ENCODE measurements around the gene PCNX2.

Gene PCNX2

DNA sequence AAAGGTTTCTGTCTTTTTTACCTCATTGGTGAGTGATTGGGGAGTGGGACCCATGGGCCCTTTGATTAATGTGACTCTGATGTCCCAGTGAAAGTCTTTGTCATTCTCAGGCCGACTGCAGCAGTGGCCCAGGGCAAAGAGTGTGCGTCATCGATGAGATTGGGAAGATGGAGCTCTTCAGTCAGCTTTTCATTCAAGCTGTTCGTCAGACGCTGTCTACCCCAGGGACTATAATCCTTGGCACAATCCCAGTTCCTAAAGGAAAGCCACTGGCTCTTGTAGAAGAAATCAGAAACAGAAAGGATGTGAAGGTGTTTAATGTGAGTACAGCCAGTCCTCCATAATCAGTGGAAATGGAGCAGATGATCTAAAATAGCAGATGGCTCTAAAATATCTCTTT is 325.7 kb downstream of the PCNX2 start:
- TF ChIP-seq FOXM1 (IDR thresholded peaks at IDR 0.05; ENCODE audit: borderline replicate concordance, low read depth) = no peak
- TF ChIP-seq NFIC (IDR thresholded peaks at IDR 0.05) = no peak
- no peak for TF ChIP-seq TAF1 (IDR thresholded peaks at IDR 0.05; ENCODE audit: low read depth)
- no peak for TF ChIP-seq TCF12 (IDR thresholded peaks at IDR 0.05; ENCODE audit: low read depth)
- no peak for TF ChIP-seq CEBPB (IDR thresholded peaks at IDR 0.05)
- no peak for TF ChIP-seq YY1 (IDR thresholded peaks at IDR 0.05; ENCODE audit: low read depth)
- TF ChIP-seq, protein P1, sequence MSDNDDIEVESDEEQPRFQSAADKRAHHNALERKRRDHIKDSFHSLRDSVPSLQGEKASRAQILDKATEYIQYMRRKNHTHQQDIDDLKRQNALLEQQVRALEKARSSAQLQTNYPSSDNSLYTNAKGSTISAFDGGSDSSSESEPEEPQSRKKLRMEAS (IDR thresholded peaks at IDR 0.05) = no peak
- no peak for TF ChIP-seq EGR1 (IDR thresholded peaks at IDR 0.05)
- no peak for TF ChIP-seq CREB1 (IDR thresholded peaks at IDR 0.05; ENCODE audit: low read depth)
- TF ChIP-seq TEAD4 (IDR thresholded peaks at IDR 0.05) = no peak
- TF ChIP-seq EP300 (IDR thresholded peaks at IDR 0.05; ENCODE audit: borderline replicate concordance) = no peak
- no peak for TF ChIP-seq RAD21 (IDR thresholded peaks at IDR 0.05; ENCODE audit: low read depth)
- TF ChIP-seq ZBTB7A (IDR thresholded peaks at IDR 0.05; ENCODE audit: low read depth) = no peak

DNA sequence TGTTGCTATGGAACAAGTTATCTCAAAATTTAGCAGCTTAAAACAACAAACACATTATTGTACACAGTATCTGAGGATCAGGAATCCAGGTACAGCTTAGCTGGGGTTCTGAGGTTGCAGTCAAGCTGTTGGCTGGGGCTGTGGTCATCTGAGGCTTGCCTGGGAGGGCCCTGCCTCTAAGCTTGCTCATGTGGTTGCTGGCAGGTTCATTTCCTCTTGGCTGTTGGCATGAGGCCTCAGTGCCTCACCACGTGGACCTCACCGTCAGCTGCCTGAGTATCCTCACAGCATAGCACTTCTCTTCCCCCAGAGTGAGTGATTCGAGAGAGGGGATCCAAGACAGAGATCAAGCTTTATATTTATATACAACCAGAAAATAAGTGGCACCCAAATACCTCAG is 326.6 kb downstream of the PCNX2 start:
- TF ChIP-seq FOXM1 (IDR thresholded peaks at IDR 0.05; ENCODE audit: borderline replicate concordance, low read depth) = no peak
- TF ChIP-seq, protein P2, sequence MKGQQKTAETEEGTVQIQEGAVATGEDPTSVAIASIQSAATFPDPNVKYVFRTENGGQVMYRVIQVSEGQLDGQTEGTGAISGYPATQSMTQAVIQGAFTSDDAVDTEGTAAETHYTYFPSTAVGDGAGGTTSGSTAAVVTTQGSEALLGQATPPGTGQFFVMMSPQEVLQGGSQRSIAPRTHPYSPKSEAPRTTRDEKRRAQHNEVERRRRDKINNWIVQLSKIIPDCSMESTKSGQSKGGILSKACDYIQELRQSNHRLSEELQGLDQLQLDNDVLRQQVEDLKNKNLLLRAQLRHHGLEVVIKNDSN (IDR thresholded peaks at IDR 0.05) = no peak
- no peak for TF ChIP-seq EGR1 (IDR thresholded peaks at IDR 0.05)
- TF ChIP-seq, protein P1 (IDR thresholded peaks at IDR 0.05) = no peak
- TF ChIP-seq RAD21 (IDR thresholded peaks at IDR 0.05; ENCODE audit: low read depth) = no peak
- no peak for TF ChIP-seq NFIC (IDR thresholded peaks at IDR 0.05)
- no peak for TF ChIP-seq ZBTB7A (IDR thresholded peaks at IDR 0.05; ENCODE audit: low read depth)
- no peak for TF ChIP-seq CEBPB (IDR thresholded peaks at IDR 0.05)
- TF ChIP-seq TCF12 (IDR thresholded peaks at IDR 0.05; ENCODE audit: low read depth) = no peak
- no peak for TF ChIP-seq TEAD4 (IDR thresholded peaks at IDR 0.05)
- TF ChIP-seq EP300 (IDR thresholded peaks at IDR 0.05; ENCODE audit: borderline replicate concordance) = no peak
- TF ChIP-seq, protein P3, sequence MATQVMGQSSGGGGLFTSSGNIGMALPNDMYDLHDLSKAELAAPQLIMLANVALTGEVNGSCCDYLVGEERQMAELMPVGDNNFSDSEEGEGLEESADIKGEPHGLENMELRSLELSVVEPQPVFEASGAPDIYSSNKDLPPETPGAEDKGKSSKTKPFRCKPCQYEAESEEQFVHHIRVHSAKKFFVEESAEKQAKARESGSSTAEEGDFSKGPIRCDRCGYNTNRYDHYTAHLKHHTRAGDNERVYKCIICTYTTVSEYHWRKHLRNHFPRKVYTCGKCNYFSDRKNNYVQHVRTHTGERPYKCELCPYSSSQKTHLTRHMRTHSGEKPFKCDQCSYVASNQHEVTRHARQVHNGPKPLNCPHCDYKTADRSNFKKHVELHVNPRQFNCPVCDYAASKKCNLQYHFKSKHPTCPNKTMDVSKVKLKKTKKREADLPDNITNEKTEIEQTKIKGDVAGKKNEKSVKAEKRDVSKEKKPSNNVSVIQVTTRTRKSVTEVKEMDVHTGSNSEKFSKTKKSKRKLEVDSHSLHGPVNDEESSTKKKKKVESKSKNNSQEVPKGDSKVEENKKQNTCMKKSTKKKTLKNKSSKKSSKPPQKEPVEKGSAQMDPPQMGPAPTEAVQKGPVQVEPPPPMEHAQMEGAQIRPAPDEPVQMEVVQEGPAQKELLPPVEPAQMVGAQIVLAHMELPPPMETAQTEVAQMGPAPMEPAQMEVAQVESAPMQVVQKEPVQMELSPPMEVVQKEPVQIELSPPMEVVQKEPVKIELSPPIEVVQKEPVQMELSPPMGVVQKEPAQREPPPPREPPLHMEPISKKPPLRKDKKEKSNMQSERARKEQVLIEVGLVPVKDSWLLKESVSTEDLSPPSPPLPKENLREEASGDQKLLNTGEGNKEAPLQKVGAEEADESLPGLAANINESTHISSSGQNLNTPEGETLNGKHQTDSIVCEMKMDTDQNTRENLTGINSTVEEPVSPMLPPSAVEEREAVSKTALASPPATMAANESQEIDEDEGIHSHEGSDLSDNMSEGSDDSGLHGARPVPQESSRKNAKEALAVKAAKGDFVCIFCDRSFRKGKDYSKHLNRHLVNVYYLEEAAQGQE (IDR thresholded peaks at IDR 0.05; ENCODE audit: low read depth) = no peak

DNA sequence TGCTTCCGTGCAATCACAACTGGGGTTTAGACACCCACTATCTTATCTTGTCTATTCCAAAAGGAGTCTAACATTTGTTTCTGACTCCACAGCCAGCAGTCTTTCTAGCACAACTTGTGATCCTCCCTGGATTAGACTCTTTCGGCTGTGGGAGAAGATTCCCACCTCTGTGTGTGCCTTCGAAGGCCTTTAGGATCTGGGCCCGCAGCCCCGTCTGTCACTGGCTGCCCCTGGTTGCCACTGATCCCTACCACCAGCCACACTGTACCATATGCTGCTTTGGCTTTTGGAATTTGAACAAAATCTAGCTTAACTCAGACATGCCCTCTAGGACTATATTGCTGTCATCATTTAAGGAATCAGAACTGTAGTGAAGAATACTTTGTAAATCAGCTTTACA is 327.1 kb downstream of the PCNX2 start:
- TF ChIP-seq EP300 (IDR thresholded peaks at IDR 0.05; ENCODE audit: borderline replicate concordance) (no peak), YY1 (IDR thresholded peaks at IDR 0.05; ENCODE audit: low read depth) (no peak), ZBTB7A (IDR thresholded peaks at IDR 0.05; ENCODE audit: low read depth) (no peak), CREB1 (IDR thresholded peaks at IDR 0.05; ENCODE audit: low read depth) (no peak), RAD21 (IDR thresholded peaks at IDR 0.05; ENCODE audit: low read depth) (no peak), FOXM1 (IDR thresholded peaks at IDR 0.05; ENCODE audit: borderline replicate concordance, low read depth) (no peak), TCF12 (IDR thresholded peaks at IDR 0.05; ENCODE audit: low read depth) (no peak), NFIC (IDR thresholded peaks at IDR 0.05) (no peak), TAF1 (IDR thresholded peaks at IDR 0.05; ENCODE audit: low read depth) (no peak), TEAD4 (IDR thresholded peaks at IDR 0.05) (no peak), EGR1 (IDR thresholded peaks at IDR 0.05) (no peak), CEBPB (IDR thresholded peaks at IDR 0.05) (no peak)
- TF ChIP-seq, protein P1 (IDR thresholded peaks at IDR 0.05) = no peak
- TF ChIP-seq, protein P2 (IDR thresholded peaks at IDR 0.05) = no peak
- TF ChIP-seq, protein P3 (IDR thresholded peaks at IDR 0.05; ENCODE audit: low read depth) = no peak

DNA sequence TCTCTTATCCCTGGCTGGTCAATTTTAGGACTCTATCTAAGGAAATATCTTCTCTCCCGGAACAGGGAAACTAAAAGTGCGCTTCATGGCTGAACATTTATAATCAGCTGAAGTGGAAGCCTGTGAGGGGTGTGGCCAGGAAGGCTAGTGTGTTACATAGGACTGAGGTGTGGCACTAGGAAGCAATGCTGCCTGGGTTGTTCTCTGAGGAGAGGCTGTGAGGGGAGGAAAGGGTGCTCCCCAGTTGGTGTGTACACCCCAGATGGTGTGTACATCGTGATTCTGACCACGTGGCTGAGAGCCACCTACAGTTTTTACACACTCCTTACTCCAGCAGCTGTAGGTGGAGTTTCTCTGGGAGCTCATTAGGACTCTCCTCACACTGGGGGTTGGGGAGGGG is 328.9 kb downstream of the PCNX2 start:
- TF ChIP-seq CEBPB (IDR thresholded peaks at IDR 0.05) (no peak), ZBTB7A (IDR thresholded peaks at IDR 0.05; ENCODE audit: low read depth) (no peak), TAF1 (IDR thresholded peaks at IDR 0.05; ENCODE audit: low read depth) (no peak), NFIC (IDR thresholded peaks at IDR 0.05) (no peak), CREB1 (IDR thresholded peaks at IDR 0.05; ENCODE audit: low read depth) (no peak), EP300 (IDR thresholded peaks at IDR 0.05; ENCODE audit: borderline replicate concordance) (no peak), EGR1 (IDR thresholded peaks at IDR 0.05) (no peak), YY1 (IDR thresholded peaks at IDR 0.05; ENCODE audit: low read depth) (no peak), TCF12 (IDR thresholded peaks at IDR 0.05; ENCODE audit: low read depth) (no peak), FOXM1 (IDR thresholded peaks at IDR 0.05; ENCODE audit: borderline replicate concordance, low read depth) (no peak), TEAD4 (IDR thresholded peaks at IDR 0.05) (no peak)
- TF ChIP-seq, protein P1 (IDR thresholded peaks at IDR 0.05) = no peak
- TF ChIP-seq, protein P3 (IDR thresholded peaks at IDR 0.05; ENCODE audit: low read depth) = no peak
- TF ChIP-seq, protein P2 (IDR thresholded peaks at IDR 0.05) = no peak
